ENCODE data around the gene SIDT1.

SIDT1 gene

DNA sequence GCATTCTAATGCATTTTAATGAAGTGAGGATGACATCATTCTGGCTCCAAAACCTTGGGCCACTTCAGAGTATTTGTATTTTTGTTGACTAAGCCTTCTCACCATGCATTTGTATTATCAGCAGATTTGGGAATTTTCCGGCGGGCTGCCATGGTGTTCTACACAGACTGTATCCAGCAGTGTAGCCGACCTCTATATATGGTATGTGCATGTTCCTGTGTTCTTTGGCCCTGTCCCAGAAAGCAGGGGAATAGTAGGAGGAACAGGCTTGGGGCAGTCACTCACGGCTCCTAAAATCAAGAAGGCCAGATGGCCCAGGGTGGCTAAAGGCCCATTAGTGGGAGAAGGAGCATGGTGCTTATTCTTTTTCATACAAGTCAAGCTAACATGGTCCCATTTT is 83.6 kb downstream of the SIDT1 start:
- DNase-seq (ENCODE audit: low spot score) (no peak), ATAC-seq (ENCODE audit: low read depth) (no peak)

DNA sequence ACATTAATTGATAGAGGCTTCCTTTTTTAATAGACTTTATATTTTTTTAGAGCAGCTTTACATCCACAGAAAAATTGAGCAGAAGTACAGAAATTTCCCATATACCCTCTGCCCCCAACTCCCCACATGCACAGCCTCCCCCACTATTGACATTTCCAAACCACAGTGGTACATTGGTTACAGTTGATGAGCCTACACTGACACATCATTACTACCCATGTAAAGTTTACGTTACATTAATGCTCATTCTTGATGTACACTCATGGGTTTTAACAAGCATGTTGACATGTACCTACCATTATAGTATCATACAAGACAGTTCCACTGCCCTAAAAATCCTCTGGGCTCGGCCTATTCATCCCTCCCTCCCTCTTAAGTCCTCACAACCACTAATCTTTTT is 85.4 kb downstream of the SIDT1 start:
- no peak overlapping the region for H3K4me3 ChIP-seq (ENCODE audit: severe bottlenecking)
- no peak overlapping the region for H3K27ac ChIP-seq (ENCODE audit: poor library complexity, severe bottlenecking)
- no peaks in the 10 kb centered on the region for H3K27me3 ChIP-seq (ENCODE audit: insufficient read depth, poor library complexity, severe bottlenecking)
- ATAC-seq (ENCODE audit: low read depth) = no peak
- no peak for DNase-seq (ENCODE audit: low spot score)
- no peaks in the 10 kb centered on the region for H3K9me3 ChIP-seq (ENCODE audit: severe bottlenecking)
- no peaks in the 10 kb centered on the region for H3K36me3 ChIP-seq (ENCODE audit: low read depth)
- TF ChIP-seq, protein P1, sequence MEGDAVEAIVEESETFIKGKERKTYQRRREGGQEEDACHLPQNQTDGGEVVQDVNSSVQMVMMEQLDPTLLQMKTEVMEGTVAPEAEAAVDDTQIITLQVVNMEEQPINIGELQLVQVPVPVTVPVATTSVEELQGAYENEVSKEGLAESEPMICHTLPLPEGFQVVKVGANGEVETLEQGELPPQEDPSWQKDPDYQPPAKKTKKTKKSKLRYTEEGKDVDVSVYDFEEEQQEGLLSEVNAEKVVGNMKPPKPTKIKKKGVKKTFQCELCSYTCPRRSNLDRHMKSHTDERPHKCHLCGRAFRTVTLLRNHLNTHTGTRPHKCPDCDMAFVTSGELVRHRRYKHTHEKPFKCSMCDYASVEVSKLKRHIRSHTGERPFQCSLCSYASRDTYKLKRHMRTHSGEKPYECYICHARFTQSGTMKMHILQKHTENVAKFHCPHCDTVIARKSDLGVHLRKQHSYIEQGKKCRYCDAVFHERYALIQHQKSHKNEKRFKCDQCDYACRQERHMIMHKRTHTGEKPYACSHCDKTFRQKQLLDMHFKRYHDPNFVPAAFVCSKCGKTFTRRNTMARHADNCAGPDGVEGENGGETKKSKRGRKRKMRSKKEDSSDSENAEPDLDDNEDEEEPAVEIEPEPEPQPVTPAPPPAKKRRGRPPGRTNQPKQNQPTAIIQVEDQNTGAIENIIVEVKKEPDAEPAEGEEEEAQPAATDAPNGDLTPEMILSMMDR (IDR thresholded peaks at IDR 0.05; ENCODE audit: poor library complexity, severe bottlenecking) = no peak
- no peaks in the 10 kb centered on the region for H3K4me1 ChIP-seq (ENCODE audit: insufficient read depth, poor library complexity, severe bottlenecking)

More for the DNA sequence above, 83.6 kb downstream of the SIDT1 start:
- H3K4me1 ChIP-seq (ENCODE audit: insufficient read depth, poor library complexity, severe bottlenecking) = no peaks in the 10 kb centered on the region
- H3K27me3 ChIP-seq (ENCODE audit: insufficient read depth, poor library complexity, severe bottlenecking) = no peaks in the 10 kb centered on the region
- TF ChIP-seq, protein P1 (IDR thresholded peaks at IDR 0.05; ENCODE audit: poor library complexity, severe bottlenecking) = no peak
- no peaks in the 10 kb centered on the region for H3K9me3 ChIP-seq (ENCODE audit: severe bottlenecking)
- no peak overlapping the region for H3K4me3 ChIP-seq (ENCODE audit: severe bottlenecking)
- no peaks in the 10 kb centered on the region for H3K36me3 ChIP-seq (ENCODE audit: low read depth)
- H3K27ac ChIP-seq (ENCODE audit: poor library complexity, severe bottlenecking) = no peak overlapping the region

DNA sequence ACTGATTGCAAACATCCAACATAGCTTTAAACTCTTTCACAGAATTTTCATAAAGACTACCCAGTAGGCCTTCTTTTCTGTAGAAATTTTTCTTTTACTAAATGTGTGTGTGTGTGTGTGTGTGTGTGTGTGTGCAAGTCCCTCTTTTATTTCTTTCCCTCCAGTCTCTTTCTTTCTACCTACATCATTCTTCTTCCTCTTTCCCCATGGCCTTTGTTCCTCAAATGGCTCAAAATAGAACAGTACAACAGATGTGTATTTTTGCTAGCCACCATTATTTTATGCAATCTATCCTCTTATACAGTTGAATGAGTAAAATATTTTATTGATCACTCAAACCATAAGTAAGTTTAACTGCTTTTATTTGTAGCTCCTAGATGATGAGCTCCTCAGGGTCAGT is 87.7 kb downstream of the SIDT1 start:
- Histone ChIP-seq H3K9me3 (ENCODE audit: severe bottlenecking) (no peaks in the 10 kb centered on the region), H3K4me1 (ENCODE audit: insufficient read depth, poor library complexity, severe bottlenecking) (no peaks in the 10 kb centered on the region), H3K27me3 (ENCODE audit: insufficient read depth, poor library complexity, severe bottlenecking) (no peaks in the 10 kb centered on the region), H3K27ac (ENCODE audit: poor library complexity, severe bottlenecking) (no peak overlapping the region), H3K4me3 (ENCODE audit: severe bottlenecking) (no peak overlapping the region), H3K36me3 (ENCODE audit: low read depth) (no peaks in the 10 kb centered on the region)
- no peak for DNase-seq (ENCODE audit: low spot score)
- TF ChIP-seq, protein P1 (IDR thresholded peaks at IDR 0.05; ENCODE audit: poor library complexity, severe bottlenecking) = no peak
- ATAC-seq (ENCODE audit: low read depth) = no peak

DNA sequence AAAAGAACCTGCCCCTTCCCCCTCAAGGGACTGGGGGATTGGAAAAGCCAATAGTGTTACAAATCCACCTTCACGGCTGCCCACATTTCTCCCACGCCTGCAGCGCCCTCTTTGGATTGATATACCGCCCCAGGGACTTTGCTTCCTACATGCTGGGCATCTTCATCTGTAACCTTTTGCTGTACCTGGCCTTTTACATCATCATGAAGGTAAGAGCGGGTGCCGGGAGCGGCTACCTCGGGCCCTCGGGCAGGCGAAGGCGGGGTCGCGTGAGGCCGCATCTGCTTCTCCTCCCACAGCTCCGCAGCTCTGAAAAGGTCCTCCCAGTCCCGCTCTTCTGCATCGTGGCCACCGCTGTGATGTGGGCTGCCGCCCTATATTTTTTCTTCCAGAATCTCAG is 91.0 kb downstream of the SIDT1 start:
- TF ChIP-seq, protein P1 (IDR thresholded peaks at IDR 0.05; ENCODE audit: poor library complexity, severe bottlenecking) = no peak

DNA sequence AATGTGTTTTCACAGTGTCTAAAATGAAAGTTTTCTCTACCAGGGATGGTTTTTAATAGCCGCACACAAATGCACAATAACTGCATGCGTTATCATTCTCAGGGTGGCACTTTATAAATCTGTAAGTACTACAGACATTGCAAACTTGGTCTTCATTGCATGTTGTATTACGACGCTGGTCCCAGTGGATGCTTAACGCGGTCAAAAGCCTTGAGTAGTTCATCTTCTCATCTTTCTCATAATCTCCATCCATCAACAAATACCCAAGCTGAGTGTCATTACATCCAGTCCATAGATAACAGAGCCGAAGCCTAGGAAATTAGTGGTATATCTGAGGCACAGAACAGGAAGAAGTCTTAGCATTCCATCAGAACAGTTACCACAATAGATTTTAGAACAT is 91.5 kb downstream of the SIDT1 start:
- Histone ChIP-seq H3K4me1 (ENCODE audit: insufficient read depth, poor library complexity, severe bottlenecking) (peaks cover 4% of the 10 kb centered on the region), H3K9me3 (ENCODE audit: severe bottlenecking) (no peaks in the 10 kb centered on the region), H3K27ac (ENCODE audit: poor library complexity, severe bottlenecking) (no peak overlapping the region), H3K27me3 (ENCODE audit: insufficient read depth, poor library complexity, severe bottlenecking) (no peaks in the 10 kb centered on the region), H3K4me3 (ENCODE audit: severe bottlenecking) (no peak overlapping the region), H3K36me3 (ENCODE audit: low read depth) (no peaks in the 10 kb centered on the region)
- TF ChIP-seq, protein P1 (IDR thresholded peaks at IDR 0.05; ENCODE audit: poor library complexity, severe bottlenecking) = no peak
- ATAC-seq (ENCODE audit: low read depth) = no peak
- no peak for DNase-seq (ENCODE audit: low spot score)

More for the DNA sequence above, 91.0 kb downstream of the SIDT1 start:
- ATAC-seq (ENCODE audit: low read depth) = no peak
- Histone ChIP-seq H3K9me3 (ENCODE audit: severe bottlenecking) (no peaks in the 10 kb centered on the region), H3K4me3 (ENCODE audit: severe bottlenecking) (no peak overlapping the region), H3K27ac (ENCODE audit: poor library complexity, severe bottlenecking) (no peak overlapping the region), H3K36me3 (ENCODE audit: low read depth) (no peaks in the 10 kb centered on the region), H3K27me3 (ENCODE audit: insufficient read depth, poor library complexity, severe bottlenecking) (no peaks in the 10 kb centered on the region), H3K4me1 (ENCODE audit: insufficient read depth, poor library complexity, severe bottlenecking) (peaks cover 4% of the 10 kb centered on the region)
- DNase-seq (ENCODE audit: low spot score) = no peak
